A204.1 (cell line): ENCODE data around the gene ETV5.
"Not testable (repeated sequence)": the region's sequence is repeated elsewhere in the genome, so short reads cannot be mapped to it uniquely, and the experiment has no call there.

Experiments used
- FAIRE-seq: peaks from 2 replicates; lab custom pipeline; 2012; peaks lifted over from hg19 to GRCh38; lab: Jason Lieb, UNC

ETV5 gene

DNA sequence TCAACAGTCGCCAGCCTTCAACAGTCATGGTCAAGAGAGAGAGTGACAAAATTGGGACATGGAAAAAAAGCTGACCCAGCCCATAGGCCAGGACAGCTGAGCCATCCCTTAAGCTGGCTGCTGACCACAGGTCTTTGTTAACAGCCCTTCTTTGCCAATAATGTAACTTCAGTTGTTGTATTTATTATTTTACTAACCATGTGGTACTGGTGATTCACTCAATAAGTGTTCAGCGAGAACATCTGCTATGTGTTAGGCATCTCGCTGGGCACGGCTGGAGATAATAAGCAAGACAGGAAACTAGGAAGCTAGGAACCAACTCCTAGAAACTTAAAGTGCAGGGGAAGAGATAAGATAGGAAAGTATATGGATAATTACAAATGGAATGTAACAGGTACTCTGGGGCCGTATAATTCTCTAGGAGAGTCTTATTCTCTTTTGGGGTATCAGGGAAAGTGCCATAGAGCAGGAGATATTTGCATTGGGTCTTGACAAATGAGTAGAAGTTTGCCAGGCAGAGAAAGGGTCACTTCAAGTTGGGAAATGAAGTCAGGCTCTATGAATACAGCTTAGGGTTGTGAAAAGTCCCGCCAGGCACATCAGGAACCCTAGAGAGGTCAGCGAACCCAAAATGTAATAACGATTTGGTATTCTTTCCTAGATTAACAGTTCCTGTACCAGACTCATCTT, 87.1 kb downstream of the ETV5 start:
- FAIRE-seq: no peak

DNA sequence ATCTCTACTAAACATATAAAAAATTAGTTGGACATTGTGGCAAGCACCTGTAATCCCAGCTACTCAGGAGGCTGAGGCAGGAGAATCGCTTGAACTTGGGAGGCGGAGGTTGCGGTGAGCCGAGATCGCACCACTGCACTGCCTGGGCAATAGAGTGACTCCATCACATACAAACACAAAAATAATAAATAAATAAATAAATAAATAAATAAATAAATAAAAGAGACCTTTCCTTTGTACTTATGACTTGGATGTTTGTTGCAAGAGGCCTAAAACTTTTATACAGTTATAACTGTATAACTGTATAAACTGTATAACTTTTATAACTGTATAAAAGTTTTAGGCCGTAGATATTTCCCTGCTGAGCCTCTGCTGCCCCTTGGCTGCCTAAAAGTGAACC, 87.6 kb downstream of the ETV5 start:
- not testable (repeated sequence) for FAIRE-seq

DNA sequence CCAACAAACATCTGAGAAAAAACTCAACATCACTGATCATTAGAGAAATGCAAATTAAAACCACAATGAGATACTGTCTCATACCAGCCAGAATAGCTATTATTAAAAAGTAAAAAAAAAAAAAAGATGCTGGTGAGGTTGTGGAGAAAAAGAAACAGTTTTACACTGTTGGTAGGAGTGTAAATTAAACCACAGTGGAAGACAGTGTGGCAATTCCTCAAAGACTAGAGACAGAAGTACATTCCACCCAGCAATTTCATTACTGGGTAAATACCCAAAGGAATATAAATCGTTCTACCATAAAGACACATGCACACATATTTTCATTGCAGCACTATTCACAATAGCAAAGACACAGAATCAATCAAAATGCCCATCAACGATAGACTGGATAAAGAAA, 89.6 kb downstream of the ETV5 start:
- FAIRE-seq: not testable (repeated sequence)

DNA sequence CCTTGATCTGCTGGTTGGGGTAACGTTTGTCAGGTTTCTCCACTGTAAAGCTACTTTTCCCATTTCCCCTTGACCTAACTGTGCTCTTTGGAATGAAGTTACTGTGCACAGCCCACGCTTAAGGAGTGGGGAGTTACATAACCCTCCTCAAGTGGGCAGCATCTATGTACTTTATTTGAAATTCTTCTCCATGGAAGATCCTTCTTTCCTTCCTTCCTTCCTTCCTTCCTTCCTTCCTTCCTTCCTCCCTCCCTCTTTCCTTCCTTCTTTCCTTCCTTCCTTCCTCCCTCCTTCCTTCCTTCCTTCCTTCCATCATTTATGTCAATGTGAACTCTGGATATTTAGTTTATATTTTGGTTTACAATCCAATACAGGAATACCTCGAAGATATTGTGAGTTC, 94.0 kb downstream of the ETV5 start:
- FAIRE-seq: no peak

DNA sequence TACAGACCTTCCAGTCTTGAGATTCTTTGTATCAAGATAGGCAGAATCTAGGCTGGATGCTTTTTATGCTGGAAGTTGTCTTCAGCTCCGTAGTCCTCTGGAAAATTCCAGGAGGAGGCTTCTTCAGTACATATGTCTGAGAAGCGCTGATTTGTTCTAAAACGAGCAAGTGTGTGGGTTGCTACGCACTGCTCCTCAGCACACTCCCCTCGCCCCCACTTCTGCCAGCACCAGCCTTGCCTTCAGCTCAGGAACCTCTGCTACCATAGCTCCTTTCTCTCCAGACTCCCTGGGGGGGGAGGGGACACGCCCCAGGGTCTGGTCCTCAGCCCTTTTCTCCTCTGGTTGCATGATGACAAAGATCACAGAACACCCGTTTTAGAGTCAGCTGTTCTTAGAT, 95.6 kb downstream of the ETV5 start:
- no peak for FAIRE-seq

DNA sequence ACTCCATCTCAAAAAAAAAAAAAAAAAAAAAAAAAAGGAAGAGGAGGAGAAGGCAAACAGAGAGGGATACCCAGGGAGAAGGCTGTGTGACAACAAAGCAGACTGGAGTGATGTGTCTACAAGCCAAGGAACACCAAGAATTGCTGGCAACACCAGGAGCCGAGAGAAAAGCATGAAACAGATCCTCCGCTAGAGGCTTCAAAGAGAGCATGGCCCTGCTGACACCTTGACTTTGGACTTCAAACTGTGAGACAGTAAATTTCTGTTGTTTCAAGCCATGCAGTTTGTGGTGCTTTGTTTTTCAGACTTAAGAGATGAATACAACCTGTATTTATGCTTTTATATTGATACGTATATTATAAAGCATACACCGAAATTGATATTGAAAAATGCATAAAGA, 96.8 kb downstream of the ETV5 start:
- FAIRE-seq: no peak

DNA sequence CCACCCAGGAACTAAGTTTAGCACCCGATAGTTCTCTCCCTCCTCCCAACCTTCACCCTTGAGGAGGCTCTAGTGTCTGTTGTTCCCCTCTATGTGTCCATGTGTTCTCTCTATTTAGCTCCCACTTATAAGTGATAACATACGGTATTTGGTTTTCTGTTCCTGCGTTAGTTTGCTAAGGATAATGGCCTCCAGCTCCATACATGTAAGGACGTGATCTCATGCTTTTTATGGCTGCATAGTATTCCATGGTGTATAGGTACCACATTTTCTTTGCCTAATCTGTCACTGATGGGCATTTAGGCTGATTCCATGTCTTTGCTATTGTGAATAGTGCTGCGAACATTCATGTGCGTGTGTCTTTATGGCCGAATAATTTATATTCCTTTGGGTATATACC, 104.2 kb downstream of the ETV5 start:
- FAIRE-seq: no peak

DNA sequence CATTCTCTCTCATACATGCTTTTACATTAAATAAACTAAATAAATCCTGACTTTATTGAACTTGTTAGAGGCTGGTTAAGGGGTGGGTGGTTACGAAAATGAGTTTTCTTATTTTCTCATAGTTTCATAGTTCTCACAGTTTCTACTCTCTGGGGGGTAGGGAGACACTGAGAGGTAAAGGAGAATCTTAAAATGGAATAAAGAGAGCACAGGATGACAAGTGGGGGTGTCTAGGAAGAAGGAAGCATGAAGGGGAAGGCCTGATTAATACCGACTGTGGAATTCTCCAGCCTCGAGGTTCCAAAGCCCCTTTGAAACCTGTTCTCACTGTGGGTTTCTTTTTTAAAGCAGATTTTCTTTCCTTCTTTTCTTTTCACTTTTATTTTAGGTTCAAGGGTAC, 104.7 kb downstream of the ETV5 start:
- FAIRE-seq: no peak

DNA sequence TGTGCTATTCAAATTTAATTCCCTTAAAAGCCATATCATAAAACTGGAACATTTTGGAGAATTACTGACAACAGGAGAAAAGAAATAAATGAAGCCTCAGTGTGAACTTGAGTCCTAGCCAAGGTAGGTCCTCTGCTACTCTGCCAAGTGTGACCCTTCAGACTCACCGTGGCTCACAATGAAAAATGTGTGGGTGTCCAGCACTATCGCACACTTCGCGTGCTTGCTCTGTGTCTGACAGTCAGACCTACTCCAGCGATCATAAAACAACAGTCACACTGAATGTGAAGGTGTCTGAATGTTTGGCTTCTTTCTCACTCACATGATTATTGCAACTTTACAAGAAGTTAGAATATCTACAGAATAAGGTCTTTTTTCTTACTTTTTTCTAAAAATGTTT, 105.3 kb downstream of the ETV5 start:
- no peak for FAIRE-seq

DNA sequence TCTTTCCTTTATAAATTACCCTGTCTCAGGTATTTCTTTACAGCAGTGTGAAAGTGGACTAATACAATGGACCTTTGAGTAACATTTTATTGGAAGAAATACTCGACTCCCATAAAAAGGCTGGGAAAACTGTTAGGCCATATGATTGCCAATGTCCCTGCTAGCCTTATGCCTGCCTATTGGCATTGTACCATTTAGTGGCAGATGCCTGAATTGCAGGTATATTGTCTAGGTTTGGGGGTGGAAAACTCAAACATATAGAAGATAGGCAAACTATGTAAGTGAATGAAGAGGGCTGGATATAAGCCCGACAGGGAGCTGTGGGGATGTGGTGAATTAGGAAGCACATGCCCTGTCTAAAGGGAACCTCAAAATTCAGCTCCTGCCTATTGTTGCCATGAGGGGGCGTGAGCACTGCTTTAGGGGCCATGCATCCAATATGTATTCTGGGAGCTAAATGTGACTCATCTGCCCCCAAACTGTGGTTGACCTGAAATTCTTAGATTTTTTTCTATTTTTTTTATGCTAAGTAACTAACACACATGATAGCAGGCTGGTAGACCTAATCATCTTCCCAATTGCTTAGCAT, 105.9 kb downstream of the ETV5 start:
- FAIRE-seq: no peak

DNA sequence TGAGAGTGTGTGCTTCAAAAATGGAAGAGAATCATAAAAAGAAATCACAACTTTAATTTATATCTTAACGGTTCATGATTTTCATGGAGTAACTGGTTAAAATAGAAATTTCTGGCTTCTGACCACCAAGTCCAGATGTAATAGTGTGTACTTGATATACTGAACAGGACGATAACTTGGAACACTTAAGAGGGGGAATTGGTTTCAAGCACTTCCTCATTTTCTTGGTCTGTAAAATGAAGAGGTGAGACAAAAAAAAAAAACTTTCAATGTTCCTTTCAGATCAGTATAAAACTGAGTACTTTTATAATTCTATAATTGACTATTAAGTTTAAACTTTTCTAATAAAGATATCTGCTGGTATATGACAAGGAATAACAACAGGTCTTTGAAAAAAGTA, 107.0 kb downstream of the ETV5 start:
- no peak for FAIRE-seq

DNA sequence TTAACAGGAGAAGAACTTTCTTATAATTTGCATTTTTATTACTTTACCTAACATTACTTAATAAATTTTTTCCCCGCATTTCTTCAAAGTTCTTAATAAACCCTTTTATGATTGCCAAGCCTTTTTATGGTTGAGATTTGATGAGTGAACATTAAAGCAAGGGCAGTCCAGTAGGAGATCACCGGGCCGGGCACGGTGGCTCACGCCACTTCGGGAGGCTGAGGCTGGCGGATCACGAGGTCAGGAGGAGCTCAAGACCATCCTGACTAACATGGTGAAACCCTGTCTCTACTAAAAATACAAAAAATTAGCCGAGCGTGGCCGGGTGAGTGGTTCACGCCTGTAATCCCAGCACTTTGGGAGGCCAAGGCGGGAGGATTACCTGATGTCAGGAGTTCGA, 109.7 kb downstream of the ETV5 start:
- FAIRE-seq: no peak

DNA sequence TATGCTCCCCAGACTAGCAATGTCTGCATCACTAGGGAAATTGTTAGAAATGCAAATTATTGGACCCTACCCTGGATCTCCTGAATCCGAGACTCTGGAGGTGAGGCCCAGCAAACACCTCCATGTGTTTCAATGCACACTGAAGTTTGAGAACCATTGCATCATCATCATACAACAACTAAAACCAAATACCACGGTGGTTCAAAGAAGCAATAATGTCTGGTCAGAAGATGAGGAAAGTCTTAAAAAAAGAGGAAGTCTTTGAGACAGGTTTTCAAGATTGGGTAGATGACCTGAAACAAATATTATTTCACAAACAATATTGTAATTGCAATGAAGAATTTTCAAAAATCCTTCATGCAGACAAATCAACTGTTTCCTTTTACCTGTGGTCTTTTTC, 110.8 kb downstream of the ETV5 start:
- no peak for FAIRE-seq

DNA sequence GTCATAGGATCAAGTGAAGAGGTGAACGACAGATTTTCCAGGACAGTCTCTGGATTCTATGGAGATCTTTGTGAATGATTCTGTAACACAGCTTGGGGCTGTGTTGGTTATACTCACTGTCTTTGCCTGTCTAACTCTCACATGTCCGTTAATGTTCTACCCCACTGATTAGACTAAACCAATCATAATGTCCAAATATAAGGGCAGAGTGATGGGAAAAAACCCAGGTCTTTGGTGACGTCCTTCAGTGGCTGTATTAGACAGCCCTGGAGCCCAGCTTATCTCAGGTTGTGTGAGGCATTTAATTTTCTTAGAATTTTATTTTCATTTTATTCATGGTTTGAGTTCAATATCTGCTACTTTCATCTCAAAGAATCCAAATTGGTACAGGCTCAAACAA, 111.8 kb downstream of the ETV5 start:
- no peak for FAIRE-seq
